ENCODE measurements around the gene SDK1. TPM values are rescaled to one million over a fixed set of nuclear protein-coding genes. Genes with fewer than 3 reads are reported as not detected.

SDK1 gene
- total RNA-seq, 4 donors from 2014 or later, result under 0.01 to 16.2 (median 7.2) TPM

DNA sequence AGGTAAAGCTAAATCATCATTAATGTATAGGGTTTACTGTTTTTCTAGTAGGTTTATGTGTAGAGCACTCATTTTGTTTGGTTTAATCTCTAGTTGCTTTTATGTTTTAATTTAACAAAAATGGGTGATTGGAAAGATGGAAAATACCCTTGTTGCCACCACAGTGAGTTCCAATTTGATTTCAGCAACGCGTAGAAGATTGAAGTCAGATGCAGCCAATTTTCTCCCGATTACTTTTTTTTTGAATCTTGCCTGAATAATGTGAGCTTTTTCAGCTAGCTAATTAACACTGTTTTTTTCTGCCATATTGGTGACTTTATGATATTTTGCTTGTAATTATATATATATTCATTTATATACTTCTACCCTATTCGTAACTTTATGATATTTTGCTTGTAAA, 293.8 kb downstream of the SDK1 start:
- no peaks in the 10 kb centered on the region for H3K36me3 ChIP-seq
- DNase-seq, result no peak
- intact Hi-C loops (cut with DNase I; ENCODE audit: low total_unique reads), result no loop called here
- no peaks in the 10 kb centered on the region for H3K4me1 ChIP-seq
- H3K9me3 ChIP-seq, result no peaks in the 10 kb centered on the region
- no peak for TF ChIP-seq CTCF (IDR thresholded peaks at IDR 0.05)
- TF ChIP-seq POLR2A (IDR thresholded peaks at IDR 0.05), result no peak
- no peak overlapping the region for H3K4me3 ChIP-seq
- no peak overlapping the region for H3K27ac ChIP-seq
- H3K27me3 ChIP-seq, result no peaks in the 10 kb centered on the region

GRCh38 chr7:3598854-3599253, 297.8 kb downstream of the SDK1 start:
- H3K9me3 ChIP-seq, result no peaks in the 10 kb centered on the region
- DNase-seq, result no peak
- TF ChIP-seq CTCF (IDR thresholded peaks at IDR 0.05) (no peak), POLR2A (IDR thresholded peaks at IDR 0.05) (no peak)
- no peaks in the 10 kb centered on the region for H3K27me3 ChIP-seq
- H3K27ac ChIP-seq, result no peak overlapping the region
- intact Hi-C loops (cut with DNase I; ENCODE audit: low total_unique reads), result no loop called here
- H3K4me3 ChIP-seq, result no peak overlapping the region
- H3K4me1 ChIP-seq, result no peaks in the 10 kb centered on the region
- no peaks in the 10 kb centered on the region for H3K36me3 ChIP-seq

DNA sequence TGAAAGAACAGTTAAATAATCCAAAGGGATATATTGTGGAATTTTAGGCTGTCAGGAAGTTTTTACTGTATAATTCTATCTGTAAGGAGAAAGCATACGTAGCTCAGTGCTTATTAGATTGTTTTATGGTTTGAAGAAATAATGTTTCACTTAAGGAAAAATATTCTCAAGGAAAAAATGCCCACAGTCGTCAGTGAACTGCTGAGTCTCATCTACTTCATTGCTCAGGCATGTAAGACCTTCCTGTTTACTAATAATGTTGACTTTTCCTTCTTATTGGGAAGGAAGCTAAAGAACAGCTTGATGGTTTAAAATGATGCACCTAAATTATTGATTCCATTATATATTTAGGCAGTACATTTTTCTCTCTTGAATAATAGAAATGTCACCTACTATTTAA, 304.2 kb downstream of the SDK1 start:
- no peaks in the 10 kb centered on the region for H3K9me3 ChIP-seq

GRCh38 chr7:3606436-3606835, 305.4 kb downstream of the SDK1 start:
- Histone ChIP-seq H3K4me3 (no peak overlapping the region), H3K27me3 (no peaks in the 10 kb centered on the region), H3K27ac (no peak overlapping the region), H3K9me3 (no peaks in the 10 kb centered on the region), H3K4me1 (no peaks in the 10 kb centered on the region), H3K36me3 (no peaks in the 10 kb centered on the region)
- DNase-seq, result no peak
- TF ChIP-seq POLR2A (IDR thresholded peaks at IDR 0.05) (no peak), CTCF (IDR thresholded peaks at IDR 0.05) (no peak)
- intact Hi-C loops (cut with DNase I; ENCODE audit: low total_unique reads), result no loop called here

More for the DNA sequence above, 304.2 kb downstream of the SDK1 start:
- intact Hi-C loops (cut with DNase I; ENCODE audit: low total_unique reads), result no loop called here
- H3K4me3 ChIP-seq, result no peak overlapping the region
- TF ChIP-seq POLR2A (IDR thresholded peaks at IDR 0.05) (no peak), CTCF (IDR thresholded peaks at IDR 0.05) (no peak)
- no peaks in the 10 kb centered on the region for H3K27me3 ChIP-seq
- H3K4me1 ChIP-seq, result no peaks in the 10 kb centered on the region
- no peak for DNase-seq
- no peaks in the 10 kb centered on the region for H3K36me3 ChIP-seq
- no peak overlapping the region for H3K27ac ChIP-seq

GRCh38 chr7:3607847-3608246, 306.8 kb downstream of the SDK1 start:
- Histone ChIP-seq H3K36me3 (no peaks in the 10 kb centered on the region), H3K4me3 (no peak overlapping the region), H3K27me3 (no peaks in the 10 kb centered on the region), H3K4me1 (no peaks in the 10 kb centered on the region), H3K27ac (no peak overlapping the region), H3K9me3 (no peaks in the 10 kb centered on the region)
- intact Hi-C loops (cut with DNase I; ENCODE audit: low total_unique reads), result no loop called here
- no peak for TF ChIP-seq POLR2A (IDR thresholded peaks at IDR 0.05)
- no peak for TF ChIP-seq CTCF (IDR thresholded peaks at IDR 0.05)
- DNase-seq, result no peak

All from uterus (tissue), 4 donors.